Psoas muscle (tissue), 8 donors: ENCODE results near the gene EAPP. TPM values are rescaled to one million over a fixed set of nuclear protein-coding genes. Genes with fewer than 3 reads are reported as not detected.
"Not testable (repeated sequence)": the region's sequence is repeated elsewhere in the genome, so short reads cannot be mapped to it uniquely, and the experiment has no call there.

ENCODE experiments used
- ATAC-seq, 4 donors: fragments of 200-7000 bp; cut with Tn5 transposase; one replicate each; pipeline ENCODE4 v1.9.1; 2020; ENCODE audit warnings: moderate library complexity in 3 of 4, mild to moderate bottlenecking in 2 of 4
- DNase-seq, 2 donors: peaks; one replicate each; pipeline ENCODE4 v3.0.0-alpha.2; 2020
- H3K27ac ChIP-seq: fragments of 200-600 bp; one replicate; pipeline ENCODE4 v1.8.0; 2022
- H3K27me3 ChIP-seq, 3 donors: fragments of 200-600 bp in 1 of 3; one replicate each; pipeline versions ENCODE4 v1.6.1 to v1.8.0; 2013 to 2022; ENCODE audit warnings: low read length in 2 of 3, mild to moderate bottlenecking in 2 of 3, moderate library complexity in 1 of 3; ENCODE audit not compliant: insufficient read depth in 3 of 3
- H3K36me3 ChIP-seq, 2 donors: fragments of 200-600 bp in 1 of 2; one replicate each; pipeline versions ENCODE4 v1.6.1 to v1.8.0; 2013 to 2022; ENCODE audit warnings: low read depth in 1 of 2, mild to moderate bottlenecking in 1 of 2, moderate library complexity in 1 of 2; ENCODE audit not compliant: insufficient read depth in 1 of 2
- H3K4me1 ChIP-seq: fragments of 200-600 bp; one replicate; pipeline ENCODE4 v1.8.0; 2022
- H3K4me3 ChIP-seq: fragments of 200-600 bp; one replicate; pipeline ENCODE4 v1.8.0; 2022; ENCODE audit warnings: mild to moderate bottlenecking
- H3K9me3 ChIP-seq: fragments of 200-600 bp; one replicate; pipeline ENCODE4 v1.8.0; 2022
- CTCF ChIP-seq: fragments of 200-600 bp; IDR thresholded peaks from one replicate; pipeline ENCODE4 v1.8.0; 2022; ENCODE audit warnings: antibody characterized with exemption
- WGBS, 3 donors: extraction: QIAGEN DNeasy Blood & Tissue Kit; methylation state at CpG; one replicate each; pipeline versions ENCODE4 v1.1.6 to v1.1.7; 2013; 5-methylcytosine and 5-hydroxymethylcytosine counted together
- intact Hi-C, 2 donors: fragments of 100-400 bp; cut with DNase I; formaldehyde crosslinking; loops; one replicate each; pipeline versions ENCODE4 v1.11.0 to v1.14.2; 2022
- polyA plus RNA-seq, 3 donors: library from polyadenylated mRNA; stranded (reverse); fragments of 200-250 nt; gene quantifications; one replicate each; pipeline ENCODE4 v1.2.3, GENCODE V29; 2013
- total RNA-seq, 4 donors: library from RNA; stranded (reverse); fragmentation: NEBNext Ultra II Directional in 2 of 4; extraction: Animal tissue kit (Norgen Biotek cat#: 25700) in 2 of 4; gene quantifications; one replicate each; pipeline versions ENCODE4 v1.2.1 to v1.2.4, GENCODE V29; 2021 to 2023
- donor health status: healthy with polysubstance abuse.
- donor health status: DM: no; HTN: no; CAD: no; lungs with moderate emphysema.
- donor health status: Bipolar disorder and iron deficiency.
- donor health status: healthy.
- donor health status: DM: yes; HTN: yes; CAD: no.
- donor health status: DM: no; HTN: no; CAD: no.
- donor health status: DM: no; HTN: no; CAD: no.
- donor health status: DM: yes; HTN: yes; CAD: no.

Gene EAPP
- total and polyA plus RNA-seq, 7 donors = 16.5 to 30.1 (median 22.9) TPM

- intact Hi-C loops = no loop called here
- Histone ChIP-seq H3K27ac (no peak overlapping the region), H3K4me1 (no peaks in the 10 kb centered on the region), H3K36me3 (no peaks in the 10 kb centered on the region), H3K9me3 (no peaks in the 10 kb centered on the region), H3K27me3 (no peaks in the 10 kb centered on the region), H3K4me3 (no peak overlapping the region)
- TF ChIP-seq CTCF = no peak
- 90 to 91% (median 91%) methylated on average over 1 of the region's 1 CpG for WGBS, 3 donors
- no peak for DNase-seq
- no peak for ATAC-seq
Observed at GRCh38 chr14:34484726-34485125, 54.8 kb downstream of the EAPP start.

GRCh38 chr14:34482463-34482862 lies 57.0 kb downstream of the EAPP start:
- H3K27me3 ChIP-seq = no peaks in the 10 kb centered on the region
- no peak overlapping the region for H3K27ac ChIP-seq
- H3K4me1 ChIP-seq = no peaks in the 10 kb centered on the region
- no peaks in the 10 kb centered on the region for H3K36me3 ChIP-seq
- no peak for TF ChIP-seq CTCF
- WGBS, 3 donors = 89 to 100% (median 92%) methylated on average over 2 of the region's 2 CpGs
- ATAC-seq (no peak), DNase-seq (no peak)
- no peak overlapping the region for H3K4me3 ChIP-seq
- no peaks in the 10 kb centered on the region for H3K9me3 ChIP-seq
- intact Hi-C loops = no loop called here

- DNase-seq (no peak), ATAC-seq (no peak)
- Histone ChIP-seq H3K9me3 (no peaks in the 10 kb centered on the region), H3K4me1 (no peaks in the 10 kb centered on the region), H3K27me3 (no peaks in the 10 kb centered on the region), H3K4me3 (no peak overlapping the region), H3K36me3 (no peaks in the 10 kb centered on the region), H3K27ac (no peak overlapping the region)
- no peak for TF ChIP-seq CTCF
- 89 to 93% (median 91%) methylated on average over 4 of the region's 4 CpGs for WGBS, 3 donors
- intact Hi-C loops = no loop called here
Observed at GRCh38 chr14:34479694-34480093, 59.8 kb downstream of the EAPP start.

- intact Hi-C loops = no loop called here
- DNase-seq = no peak
- no peak overlapping the region for H3K4me3 ChIP-seq
- no peaks in the 10 kb centered on the region for H3K9me3 ChIP-seq
- ATAC-seq = no peak
- no peaks in the 10 kb centered on the region for H3K36me3 ChIP-seq
- WGBS, 3 donors = 91 to 96% (median 94%) methylated on average over 1 of the region's 1 CpG
- no peak for TF ChIP-seq CTCF
- no peaks in the 10 kb centered on the region for H3K27me3 ChIP-seq
- H3K4me1 ChIP-seq = no peaks in the 10 kb centered on the region
- H3K27ac ChIP-seq = no peak overlapping the region
Observed at GRCh38 chr14:34478261-34478660, 61.2 kb downstream of the EAPP start.

- H3K27me3 ChIP-seq, intact Hi-C loops, H3K27ac ChIP-seq, H3K4me3 ChIP-seq, ATAC-seq, H3K9me3 ChIP-seq, H3K4me1 ChIP-seq, DNase-seq, H3K36me3 ChIP-seq: not testable (repeated sequence)
- 93 to 97% (median 95%) methylated on average over 31 of the region's 31 CpGs for WGBS, 3 donors
Observed at GRCh38 chr14:34476036-34476435, 63.5 kb downstream of the EAPP start.
